Karpas-422 (cell line): ENCODE data around the gene TSC2. TPM values are rescaled to one million over a fixed set of nuclear protein-coding genes. Genes with fewer than 3 reads are reported as not detected.

Experiments
- DNase-seq: peaks from one replicate; pipeline ENCODE4 v3.0.0-alpha.2; 2015
- H2AFZ ChIP-seq: fragments of 200-600 bp; sonication (generic); 2 replicates; pipeline ENCODE4 v1.6.1; 2014; ENCODE audit warnings: antibody characterized with exemption, low read length, mixed read lengths
- H3K27ac ChIP-seq: fragments of 200-600 bp; sonication (generic); 2 replicates; pipeline ENCODE4 v1.5.1; 2014; ENCODE audit warnings: mild to moderate bottlenecking, low read length, moderate library complexity
- H3K27me3 ChIP-seq: fragments of 200-600 bp; sonication (generic); 2 replicates; pipeline ENCODE4 v1.6.1; 2014; ENCODE audit warnings: low read length, mixed read lengths
- H3K36me3 ChIP-seq: fragments of 200-600 bp; sonication (generic); 2 replicates; pipeline ENCODE4 v1.6.1; 2014; ENCODE audit warnings: low read length, mixed read lengths; ENCODE audit not compliant: insufficient read depth
- H3K4me1 ChIP-seq: fragments of 200-600 bp; sonication (generic); 2 replicates; pipeline ENCODE4 v1.6.1; 2014; ENCODE audit warnings: mild to moderate bottlenecking, low read length, mixed read lengths
- H3K4me2 ChIP-seq: fragments of 200-600 bp; sonication (generic); 2 replicates; pipeline ENCODE4 v1.6.1; 2014; ENCODE audit warnings: low read length, low read depth, mild to moderate bottlenecking; ENCODE audit not compliant: poor library complexity, severe bottlenecking
- H3K4me3 ChIP-seq: fragments of 200-600 bp; sonication (generic); 2 replicates; pipeline ENCODE4 v1.5.1; 2014; ENCODE audit warnings: mild to moderate bottlenecking, antibody characterized with exemption, low read length, mixed read lengths
- H3K79me2 ChIP-seq: fragments of 200-600 bp; sonication (generic); 2 replicates; pipeline ENCODE4 v1.6.1; 2014; ENCODE audit warnings: mild to moderate bottlenecking, low read length, mixed read lengths
- H3K9ac ChIP-seq: fragments of 200-600 bp; sonication (generic); 2 replicates; pipeline ENCODE4 v1.6.0; 2014; ENCODE audit warnings: low read length
- H3K9me2 ChIP-seq: fragments of 200-600 bp; sonication (generic), shearing (Covaris generic); replicated peaks from 2 replicates; pipeline ENCODE4 v1.6.0; 2014; ENCODE audit warnings: mild to moderate bottlenecking, low read length, moderate library complexity; ENCODE audit not compliant: insufficient read depth
- H3K9me3 ChIP-seq: fragments of 300-700, 200-600 bp; sonication (generic); 2 replicates; pipeline ENCODE4 v1.6.1; 2014; ENCODE audit warnings: low read length, mixed read lengths
- H4K20me1 ChIP-seq: fragments of 200-600 bp; sonication (generic); 2 replicates; pipeline ENCODE4 v1.6.1; 2014; ENCODE audit warnings: mild to moderate bottlenecking, antibody characterized with exemption, low read length, low read depth; ENCODE audit not compliant: insufficient read depth
- total RNA-seq: library from RNA; depleted of rRNA; stranded (reverse); fragments of >200 nt; shearing (Covaris generic); gene quantifications from 2 replicates; pipeline ENCODE4 v1.2.3, GENCODE V29; 2014; ENCODE audit warnings: low replicate concordance

Gene TSC2
- total RNA-seq, 1 experiment from 2014 or later = 33.3 TPM

DNA sequence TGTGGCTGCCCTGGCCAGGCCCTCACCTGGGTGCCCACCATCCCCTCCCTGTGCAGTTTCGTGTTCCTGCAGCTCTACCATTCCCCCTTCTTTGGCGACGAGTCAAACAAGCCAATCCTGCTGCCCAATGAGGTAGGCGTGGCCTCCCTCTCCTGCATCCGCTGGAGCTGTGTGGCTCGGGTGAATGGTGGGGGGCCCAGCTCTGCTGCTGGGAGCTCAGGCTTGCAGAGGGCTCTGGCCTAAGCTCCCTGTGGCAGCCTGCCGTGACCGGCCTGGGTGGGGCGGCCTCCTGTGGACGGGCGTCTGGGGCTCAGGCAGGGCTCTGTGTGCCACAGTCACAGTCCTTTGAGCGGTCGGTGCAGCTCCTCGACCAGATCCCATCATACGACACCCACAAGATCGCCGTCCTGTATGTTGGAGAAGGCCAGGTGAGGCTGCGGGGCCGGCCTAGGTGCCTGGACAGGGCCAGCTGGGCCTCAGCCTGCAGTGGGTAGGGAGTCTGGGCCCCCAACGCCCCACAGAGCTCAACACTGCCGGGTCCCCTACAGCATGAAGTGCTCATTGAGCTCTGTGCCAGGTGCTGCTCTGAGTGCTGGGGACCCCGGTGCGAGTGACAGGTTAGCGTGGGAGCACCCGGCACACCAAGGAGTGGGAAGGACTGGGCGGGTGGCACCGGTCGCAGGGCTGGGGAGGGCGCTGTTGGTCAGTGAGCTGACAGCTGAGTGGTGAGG, 37.3 kb downstream of the TSC2 start:
- Histone ChIP-seq H2AFZ (no peak overlapping the region), H3K79me2 (no peaks in the 10 kb centered on the region), H3K9me3 (no peaks in the 10 kb centered on the region), H4K20me1 (peaks cover 6% of the 10 kb centered on the region; the same call in 1 of the 2 replicates), H3K9me2 (no peaks in the 10 kb centered on the region), H3K27me3 (no peaks in the 10 kb centered on the region), H3K4me2 (no peak overlapping the region), H3K36me3 (no peaks in the 10 kb centered on the region), H3K4me3 (no peak overlapping the region), H3K4me1 (peaks cover 24% of the 10 kb centered on the region), H3K9ac (no peak overlapping the region), H3K27ac (no peak overlapping the region)
- no peak for DNase-seq

DNA sequence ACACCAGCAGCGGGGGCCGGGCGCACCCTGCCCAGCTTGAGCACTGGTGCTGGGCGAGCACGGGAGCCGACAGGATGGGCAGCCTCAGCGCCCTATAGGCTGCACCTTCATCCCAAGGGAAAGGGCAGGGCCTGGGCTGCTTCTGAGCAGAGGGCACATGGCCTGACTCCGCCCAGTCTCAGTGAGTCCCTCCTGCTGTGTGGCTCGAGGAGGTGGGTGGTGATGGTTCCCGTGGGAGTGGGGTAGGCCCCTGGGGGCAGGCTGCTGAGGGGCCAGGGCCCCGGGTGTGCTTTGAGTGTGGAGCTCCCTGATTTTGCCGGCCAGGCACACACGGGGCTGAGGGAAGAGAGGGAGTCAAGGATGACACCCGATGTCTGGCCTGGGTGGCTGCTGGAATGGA, 37.9 kb downstream of the TSC2 start:
- H3K9me2 ChIP-seq = no peaks in the 10 kb centered on the region
- 0 out of 2 replicates have a peak, but pooled peaks cover 3% of the 10 kb centered on the region for H3K36me3 ChIP-seq
- no peak overlapping the region for H3K27ac ChIP-seq

DNA sequence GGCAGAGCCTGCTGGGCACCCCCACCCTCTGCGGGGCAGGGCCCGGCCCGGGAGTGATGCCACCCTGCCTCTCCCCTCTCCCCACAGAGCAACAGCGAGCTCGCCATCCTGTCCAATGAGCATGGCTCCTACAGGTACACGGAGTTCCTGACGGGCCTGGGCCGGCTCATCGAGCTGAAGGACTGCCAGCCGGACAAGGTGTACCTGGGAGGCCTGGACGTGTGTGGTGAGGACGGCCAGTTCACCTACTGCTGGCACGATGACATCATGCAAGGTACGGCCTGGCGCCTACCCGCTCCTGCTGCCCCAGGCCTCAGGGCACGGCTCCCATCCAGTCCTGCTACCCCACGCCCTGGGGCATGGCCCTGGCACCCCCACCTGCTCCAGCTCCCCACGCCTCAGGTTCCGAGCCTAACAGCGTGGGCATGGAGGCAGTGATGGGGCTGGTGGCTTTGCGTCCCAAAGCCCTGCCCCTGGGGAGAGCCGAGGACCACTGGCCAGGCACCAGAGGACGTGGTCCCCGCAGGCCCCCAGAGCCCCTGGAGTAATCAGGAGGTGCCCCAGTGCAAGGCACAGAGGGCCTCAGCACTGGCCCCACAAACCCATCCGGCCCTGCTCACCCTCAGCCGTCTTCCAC, 38.4 kb downstream of the TSC2 start:
- 0 out of 2 replicates have a peak, but pooled peaks cover 4% of the 10 kb centered on the region for H3K36me3 ChIP-seq

More for the DNA sequence above, 37.9 kb downstream of the TSC2 start:
- no peaks in the 10 kb centered on the region for H3K9me3 ChIP-seq
- H3K4me3 ChIP-seq = no peak overlapping the region
- H2AFZ ChIP-seq = no peak overlapping the region
- no peaks in the 10 kb centered on the region for H3K79me2 ChIP-seq
- peaks cover 24% of the 10 kb centered on the region for H3K4me1 ChIP-seq
- peak overlapping the region; percentile 19 for H3K4me2 ChIP-seq
- H3K27me3 ChIP-seq = no peaks in the 10 kb centered on the region
- peak; percentile 81 for DNase-seq
- peaks cover 6% of the 10 kb centered on the region; the same call in 1 of the 2 replicates for H4K20me1 ChIP-seq
- peak overlapping the region; percentile 24; the same call in 1 of the 2 replicates for H3K9ac ChIP-seq

DNA sequence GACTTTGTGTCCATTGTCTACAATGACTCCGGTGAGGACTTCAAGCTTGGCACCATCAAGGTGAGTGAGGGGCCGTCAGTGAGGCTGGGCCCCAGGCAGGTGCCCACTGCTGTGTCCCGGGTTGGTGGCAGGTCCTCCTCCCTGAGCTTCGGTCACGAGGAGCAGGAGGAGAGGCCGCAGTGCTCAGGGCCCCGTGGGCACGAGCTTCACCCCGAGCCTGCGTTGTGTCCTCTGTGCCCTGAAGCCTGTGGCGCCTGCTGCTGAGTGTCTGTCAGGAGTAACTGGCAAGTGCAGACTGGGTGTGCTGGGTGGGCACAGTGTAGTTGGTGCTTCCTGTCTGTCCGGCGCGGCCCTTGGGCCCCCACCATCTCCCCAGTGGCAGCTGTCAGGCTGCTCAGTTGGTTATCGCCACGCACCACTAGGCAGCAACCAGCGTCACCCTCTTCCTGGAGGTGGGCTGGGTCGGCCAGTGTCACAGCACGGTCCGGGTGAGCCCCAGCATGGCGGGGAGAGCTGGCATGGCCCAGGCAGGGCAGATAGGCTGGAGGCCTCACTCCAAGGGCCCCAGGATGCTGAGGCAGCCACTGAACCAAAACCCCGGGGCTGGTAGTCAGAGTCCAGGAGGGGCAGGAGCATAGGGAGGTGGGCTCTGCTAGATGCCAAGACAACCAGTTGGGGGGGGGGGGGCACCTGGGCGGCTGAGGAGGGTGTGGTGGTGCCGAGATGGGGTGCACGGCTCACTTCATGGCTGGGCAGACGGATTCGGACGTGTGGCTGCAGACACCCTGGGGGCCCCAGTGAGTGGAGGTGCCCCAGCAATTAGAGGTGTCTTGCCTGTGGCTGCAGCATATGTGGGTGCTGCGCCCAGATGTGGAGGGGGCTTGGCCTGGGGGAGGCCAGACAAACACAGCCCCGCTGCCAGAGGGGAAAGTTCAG, 39.3 kb downstream of the TSC2 start:
- no peaks in the 10 kb centered on the region for H3K9me2 ChIP-seq
- H3K4me3 ChIP-seq = no peak overlapping the region
- H3K9me3 ChIP-seq = no peaks in the 10 kb centered on the region
- H2AFZ ChIP-seq = no peak overlapping the region
- 0 out of 2 replicates have a peak, but pooled peaks cover 4% of the 10 kb centered on the region for H3K36me3 ChIP-seq
- H3K9ac ChIP-seq = no peak overlapping the region; the same call in 1 of the 2 replicates
- no peak overlapping the region for H3K4me2 ChIP-seq
- peaks cover 24% of the 10 kb centered on the region for H3K4me1 ChIP-seq
- H3K27ac ChIP-seq = no peak overlapping the region
- DNase-seq = peak; percentile 71
- peaks cover 6% of the 10 kb centered on the region; the same call in 1 of the 2 replicates for H4K20me1 ChIP-seq
- H3K27me3 ChIP-seq = no peaks in the 10 kb centered on the region
- H3K79me2 ChIP-seq = no peaks in the 10 kb centered on the region

More for the DNA sequence above, 38.4 kb downstream of the TSC2 start:
- H3K27ac ChIP-seq = no peak overlapping the region
- peak overlapping the region; percentile 19 for H3K4me2 ChIP-seq
- no peak overlapping the region for H3K4me3 ChIP-seq
- peaks cover 24% of the 10 kb centered on the region for H3K4me1 ChIP-seq
- DNase-seq = no peak
- no peak overlapping the region for H2AFZ ChIP-seq
- H3K9me2 ChIP-seq = no peaks in the 10 kb centered on the region
- no peaks in the 10 kb centered on the region for H3K27me3 ChIP-seq
- H3K9ac ChIP-seq = peak overlapping the region; percentile 24; the same call in 1 of the 2 replicates
- H3K79me2 ChIP-seq = no peaks in the 10 kb centered on the region
- H4K20me1 ChIP-seq = peaks cover 6% of the 10 kb centered on the region; the same call in 1 of the 2 replicates
- H3K9me3 ChIP-seq = no peaks in the 10 kb centered on the region

DNA sequence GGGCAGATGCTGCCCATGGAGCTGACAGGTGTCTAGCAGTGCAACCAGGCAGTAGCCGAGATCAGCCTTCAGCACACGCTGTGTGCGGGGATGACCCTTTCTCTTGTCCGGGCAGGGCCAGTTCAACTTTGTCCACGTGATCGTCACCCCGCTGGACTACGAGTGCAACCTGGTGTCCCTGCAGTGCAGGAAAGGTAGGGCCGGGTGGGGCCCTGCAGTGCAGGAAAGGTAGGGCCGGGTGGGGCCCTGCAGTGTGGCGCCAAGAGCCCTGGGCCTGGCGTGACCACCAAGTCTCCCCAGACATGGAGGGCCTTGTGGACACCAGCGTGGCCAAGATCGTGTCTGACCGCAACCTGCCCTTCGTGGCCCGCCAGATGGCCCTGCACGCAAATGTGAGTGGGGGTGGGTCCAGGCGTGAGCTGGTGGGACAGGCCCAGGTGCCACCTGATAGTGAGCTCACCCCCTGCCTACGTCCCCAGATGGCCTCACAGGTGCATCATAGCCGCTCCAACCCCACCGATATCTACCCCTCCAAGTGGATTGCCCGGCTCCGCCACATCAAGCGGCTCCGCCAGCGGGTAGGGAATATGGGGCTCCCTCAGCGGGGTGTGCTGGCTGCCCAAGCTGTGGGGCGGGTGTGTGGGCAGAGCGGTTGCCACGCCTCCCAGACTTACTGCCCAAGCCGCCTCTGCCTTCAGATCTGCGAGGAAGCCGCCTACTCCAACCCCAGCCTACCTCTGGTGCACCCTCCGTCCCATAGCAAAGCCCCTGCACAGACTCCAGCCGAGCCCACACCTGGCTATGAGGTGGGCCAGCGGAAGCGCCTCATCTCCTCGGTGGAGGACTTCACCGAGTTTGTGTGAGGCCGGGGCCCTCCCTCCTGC, 40.2 kb downstream of the TSC2 start:
- Histone ChIP-seq H3K4me1 (peaks cover 24% of the 10 kb centered on the region), H3K4me2 (no peak overlapping the region), H3K4me3 (no peak overlapping the region), H3K27me3 (no peaks in the 10 kb centered on the region), H2AFZ (no peak overlapping the region), H3K9me3 (no peaks in the 10 kb centered on the region), H3K9ac (no peak overlapping the region), H3K27ac (no peak overlapping the region), H3K36me3 (0 out of 2 replicates have a peak, but pooled peaks cover 4% of the 10 kb centered on the region), H4K20me1 (peaks cover 6% of the 10 kb centered on the region; the same call in 1 of the 2 replicates), H3K79me2 (no peaks in the 10 kb centered on the region), H3K9me2 (no peaks in the 10 kb centered on the region)
- DNase-seq = no peak

DNA sequence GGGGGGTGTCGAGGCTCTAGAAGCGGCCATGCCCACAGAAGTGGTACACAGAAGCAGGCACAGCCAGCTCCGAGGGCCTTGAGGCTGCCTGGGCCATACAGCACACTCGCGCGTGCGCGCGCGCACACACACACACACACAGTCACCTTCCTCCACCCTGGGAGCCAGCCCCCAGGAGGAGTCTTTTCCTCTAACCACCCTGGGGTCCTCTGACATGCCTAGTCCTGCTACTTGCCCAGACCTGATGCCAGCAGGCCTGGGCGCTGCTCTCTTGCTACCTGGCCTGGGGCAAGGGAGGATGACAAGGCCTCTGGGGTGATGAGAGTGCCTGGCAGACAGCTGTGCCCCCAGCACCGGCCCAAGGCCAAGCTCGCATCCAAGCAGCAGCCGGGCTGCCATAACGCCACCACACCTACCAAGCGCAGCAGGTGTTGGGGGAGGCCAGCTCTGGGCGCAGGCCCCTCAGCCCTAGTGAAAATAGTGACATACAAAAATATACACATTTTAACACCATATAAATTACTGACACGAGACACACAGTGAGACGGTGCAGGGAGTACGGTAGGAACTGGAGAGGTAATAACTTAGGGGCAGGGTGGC, 41.1 kb downstream of the TSC2 start:
- DNase-seq = no peak
- Histone ChIP-seq H3K9me2 (no peaks in the 10 kb centered on the region), H3K4me2 (no peak overlapping the region), H2AFZ (no peak overlapping the region), H3K9ac (no peak overlapping the region), H3K36me3 (0 out of 2 replicates have a peak, but pooled peaks cover 4% of the 10 kb centered on the region), H3K27me3 (no peaks in the 10 kb centered on the region), H3K4me1 (peaks cover 24% of the 10 kb centered on the region), H4K20me1 (peaks cover 6% of the 10 kb centered on the region; the same call in 1 of the 2 replicates), H3K9me3 (no peaks in the 10 kb centered on the region), H3K79me2 (no peaks in the 10 kb centered on the region), H3K4me3 (no peak overlapping the region), H3K27ac (no peak overlapping the region)
